LNCaP clone FGC (cell line): ENCODE results near the gene LIN54.
"Not testable (repeated sequence)": the region's sequence is repeated elsewhere in the genome, so short reads cannot be mapped to it uniquely, and the experiment has no call there.

Experiments
- DNase-seq: peaks from one replicate; pipeline ENCODE4 v3.0.0-alpha.2; 2011; ENCODE audit warnings: low read depth
- H3K4me3 ChIP-seq: 2 replicates; pipeline ENCODE4 v1.5.1; 2011; ENCODE audit warnings: mild to moderate bottlenecking, low read depth, low read length, control low read depth
- CTCF ChIP-seq: IDR thresholded peaks from 2 replicates; pipeline ENCODE4 v1.5.1; 2012; ENCODE audit warnings: mild to moderate bottlenecking; ENCODE audit not compliant: control insufficient read depth, insufficient read depth; ENCODE audit errors: extremely low read depth

LIN54 gene

GRCh38 chr4:82947498-82947897 lies 63.1 kb downstream of the LIN54 start:
- no peak for DNase-seq
- TF ChIP-seq CTCF = no peak

GRCh38 chr4:82939414-82939813 lies 71.2 kb downstream of the LIN54 start:
- no peak overlapping the region for H3K4me3 ChIP-seq
- DNase-seq = no peak
- TF ChIP-seq CTCF = no peak

More at GRCh38 chr4:82947498-82947897, 63.1 kb downstream of the LIN54 start:
- no peak overlapping the region for H3K4me3 ChIP-seq

- no peak overlapping the region for H3K4me3 ChIP-seq
- no peak for TF ChIP-seq CTCF
- DNase-seq = no peak
These were observed 76.2 kb downstream of the LIN54 start for GRCh38 chr4:82934441-82934840.

- no peak overlapping the region for H3K4me3 ChIP-seq
- TF ChIP-seq CTCF = no peak
- DNase-seq = no peak
These were observed 79.5 kb downstream of the LIN54 start for GRCh38 chr4:82930848-82931755.

- no peak overlapping the region for H3K4me3 ChIP-seq
- no peak for TF ChIP-seq CTCF
These were observed 88.8 kb downstream of the LIN54 start for GRCh38 chr4:82921795-82922194.

GRCh38 chr4:82919386-82919785 lies 91.2 kb downstream of the LIN54 start:
- TF ChIP-seq CTCF = no peak
- no peak for DNase-seq
- H3K4me3 ChIP-seq = no peak overlapping the region

More at GRCh38 chr4:82921795-82922194, 88.8 kb downstream of the LIN54 start:
- no peak for DNase-seq

- H3K4me3 ChIP-seq = no peak overlapping the region
- DNase-seq = no peak
- TF ChIP-seq CTCF = no peak
These were observed 92.5 kb downstream of the LIN54 start for GRCh38 chr4:82918091-82918490.

GRCh38 chr4:82913968-82914367 lies 96.7 kb downstream of the LIN54 start:
- H3K4me3 ChIP-seq = not testable (repeated sequence)

More at GRCh38 chr4:82913968-82914367, 96.7 kb downstream of the LIN54 start:
- not testable (repeated sequence) for DNase-seq
